Measurements from ENCODE around the gene FIG4. TPM values are rescaled to one million over a fixed set of nuclear protein-coding genes. Genes with fewer than 3 reads are reported as not detected.
"Not testable (repeated sequence)": the region's sequence is repeated elsewhere in the genome, so short reads cannot be mapped to it uniquely, and the experiment has no call there.

Gene FIG4
- polyA plus RNA-seq, 2 of the 4 experiments (the other 2 are of a cell fraction) = 6.2 to 11.2 TPM

GRCh38 chr6:109854541-109855308, 163.6 kb downstream of the FIG4 start (continued):
- TF ChIP-seq REST (IDR thresholded peaks at IDR 0.05) (no peak), BCL3 (IDR thresholded peaks at IDR 0.05) (no peak), CTCF (IDR thresholded peaks at IDR 0.05) (no peak), ELK1 (IDR thresholded peaks at IDR 0.05; ENCODE audit: low read depth, low read length) (no peak), SMC3 (IDR thresholded peaks at IDR 0.05) (no peak)

GRCh38 chr6:109855476-109856040, 164.5 kb downstream of the FIG4 start:
- DNase-seq (ENCODE audit: low read depth in 1 of 2, low spot score in 1 of 2); H3K4me3 ChIP-seq; H3K9me3 ChIP-seq; H3K27ac ChIP-seq; H3K4me2 ChIP-seq; H3K4me1 ChIP-seq; ATAC-seq; FAIRE-seq; CTCF ChIA-PET; POLR2A ChIA-PET: not testable (repeated sequence)
- WGBS (ENCODE audit: missing lambda C conversion rate) = 81% methylated on average over 8 of the region's 9 CpGs

GRCh38 chr6:109861946-109862345, 170.8 kb downstream of the FIG4 start:
- ChIA-PET POLR2A (no interaction called here), CTCF (interaction anchor here (1.0 kb wide), 1 partner anchor 178 kb away, joined by 3 read pairs; no protein-coding TSS in a partner anchor)
- Histone ChIP-seq H3K9me3 (no peaks in the 10 kb centered on the region), H3K27ac (no peak overlapping the region), H3K4me1 (no peaks in the 10 kb centered on the region), H3K4me2 (no peak overlapping the region), H3K4me3 (no peak overlapping the region)
- TF ChIP-seq MAX (IDR thresholded peaks at IDR 0.05) = no peak
- no peak for TF ChIP-seq EHF (CRISPR knock-in tag; IDR thresholded peaks at IDR 0.05)
- no peak for TF ChIP-seq BHLHE40 (IDR thresholded peaks at IDR 0.05; ENCODE audit: low read depth, low read length)
- no peak for TF ChIP-seq HEYL (CRISPR knock-in tag; IDR thresholded peaks at IDR 0.05)
- no peak for TF ChIP-seq SREBF2 (IDR thresholded peaks at IDR 0.05)
- TF ChIP-seq RNF2 (IDR thresholded peaks at IDR 0.05; ENCODE audit: borderline replicate concordance, low read depth) = no peak
- TF ChIP-seq RAD21 (conservative IDR thresholded peaks at IDR 0.05 in 1 of 2, IDR thresholded peaks at IDR 0.05 in 1 of 2) = no peak
- TF ChIP-seq HOXB13 (CRISPR knock-in tag; IDR thresholded peaks at IDR 0.05; ENCODE audit: low read depth) = no peak
- TF ChIP-seq RARB (CRISPR knock-in tag; IDR thresholded peaks at IDR 0.05) = no peak
- no peak for TF ChIP-seq HDAC2 (IDR thresholded peaks at IDR 0.05)
- TF ChIP-seq JUNB (IDR thresholded peaks at IDR 0.05) = no peak
- no peak for TF ChIP-seq JUN (IDR thresholded peaks at IDR 0.05)
- FAIRE-seq (no peak), DNase-seq (ENCODE audit: low read depth in 1 of 2, low spot score in 1 of 2) (no peak), ATAC-seq (no peak)

Measured in A549 (cell line).